BE2C (cell line): Measurements from ENCODE around the gene CD200R1.

Experiments
- DNase-seq: peaks from one replicate; pipeline ENCODE4 v3.0.0-alpha.2; 2020
- H3K27me3 ChIP-seq: fragments of 250-450 bp; sonication (Bioruptor Pico); 2 replicates; pipeline ENCODE4 v1.5.1; 2020; ENCODE audit warnings: mild to moderate bottlenecking
- H3K36me3 ChIP-seq: fragments of 250-450 bp; sonication (Bioruptor Pico); 2 replicates; pipeline ENCODE4 v1.5.1; 2020; ENCODE audit warnings: mild to moderate bottlenecking
- H3K4me1 ChIP-seq: fragments of 250-450 bp; sonication (Bioruptor Pico); 2 replicates; pipeline ENCODE4 v1.5.1; 2020
- H3K4me3 ChIP-seq: 2 replicates; pipeline ENCODE4 v1.5.1; 2011; ENCODE audit warnings: low read depth, low read length
- H3K9me3 ChIP-seq: fragments of 250-450 bp; sonication (Bioruptor Pico); 2 replicates; pipeline ENCODE4 v1.5.1; 2020
- TF ChIP-seq, protein P1 (sequence below): IDR thresholded peaks from 2 replicates; pipeline ENCODE4 v1.5.1; 2012; ENCODE audit warnings: mild to moderate bottlenecking, low read depth, low read length

Gene CD200R1

DNA sequence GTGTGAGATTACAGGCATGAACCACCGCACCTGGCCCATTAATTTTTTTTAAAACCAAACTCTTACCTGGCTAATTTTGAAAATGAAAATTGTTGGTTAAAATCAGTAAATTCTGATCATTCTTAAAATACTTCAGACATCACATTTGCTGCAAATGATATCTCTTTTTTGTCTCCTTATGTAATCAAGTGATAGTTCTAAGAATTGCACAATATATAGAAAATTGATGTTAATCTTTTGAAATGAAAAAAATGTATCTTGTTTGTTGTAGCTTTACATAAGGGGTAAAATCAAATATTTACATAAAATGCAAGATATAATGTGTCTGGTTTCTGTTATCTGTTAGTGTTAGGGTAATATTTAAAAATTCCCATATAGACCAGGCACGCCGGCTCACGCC is 20.9 kb upstream of the CD200R1 start:
- H3K27me3 ChIP-seq: no peaks in the 10 kb centered on the region
- peaks cover 25% of the 10 kb centered on the region for H3K36me3 ChIP-seq
- no peak for DNase-seq
- TF ChIP-seq, protein P1, sequence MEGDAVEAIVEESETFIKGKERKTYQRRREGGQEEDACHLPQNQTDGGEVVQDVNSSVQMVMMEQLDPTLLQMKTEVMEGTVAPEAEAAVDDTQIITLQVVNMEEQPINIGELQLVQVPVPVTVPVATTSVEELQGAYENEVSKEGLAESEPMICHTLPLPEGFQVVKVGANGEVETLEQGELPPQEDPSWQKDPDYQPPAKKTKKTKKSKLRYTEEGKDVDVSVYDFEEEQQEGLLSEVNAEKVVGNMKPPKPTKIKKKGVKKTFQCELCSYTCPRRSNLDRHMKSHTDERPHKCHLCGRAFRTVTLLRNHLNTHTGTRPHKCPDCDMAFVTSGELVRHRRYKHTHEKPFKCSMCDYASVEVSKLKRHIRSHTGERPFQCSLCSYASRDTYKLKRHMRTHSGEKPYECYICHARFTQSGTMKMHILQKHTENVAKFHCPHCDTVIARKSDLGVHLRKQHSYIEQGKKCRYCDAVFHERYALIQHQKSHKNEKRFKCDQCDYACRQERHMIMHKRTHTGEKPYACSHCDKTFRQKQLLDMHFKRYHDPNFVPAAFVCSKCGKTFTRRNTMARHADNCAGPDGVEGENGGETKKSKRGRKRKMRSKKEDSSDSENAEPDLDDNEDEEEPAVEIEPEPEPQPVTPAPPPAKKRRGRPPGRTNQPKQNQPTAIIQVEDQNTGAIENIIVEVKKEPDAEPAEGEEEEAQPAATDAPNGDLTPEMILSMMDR: no peak
- no peak overlapping the region for H3K4me3 ChIP-seq
- H3K4me1 ChIP-seq: no peaks in the 10 kb centered on the region
- no peaks in the 10 kb centered on the region for H3K9me3 ChIP-seq

DNA sequence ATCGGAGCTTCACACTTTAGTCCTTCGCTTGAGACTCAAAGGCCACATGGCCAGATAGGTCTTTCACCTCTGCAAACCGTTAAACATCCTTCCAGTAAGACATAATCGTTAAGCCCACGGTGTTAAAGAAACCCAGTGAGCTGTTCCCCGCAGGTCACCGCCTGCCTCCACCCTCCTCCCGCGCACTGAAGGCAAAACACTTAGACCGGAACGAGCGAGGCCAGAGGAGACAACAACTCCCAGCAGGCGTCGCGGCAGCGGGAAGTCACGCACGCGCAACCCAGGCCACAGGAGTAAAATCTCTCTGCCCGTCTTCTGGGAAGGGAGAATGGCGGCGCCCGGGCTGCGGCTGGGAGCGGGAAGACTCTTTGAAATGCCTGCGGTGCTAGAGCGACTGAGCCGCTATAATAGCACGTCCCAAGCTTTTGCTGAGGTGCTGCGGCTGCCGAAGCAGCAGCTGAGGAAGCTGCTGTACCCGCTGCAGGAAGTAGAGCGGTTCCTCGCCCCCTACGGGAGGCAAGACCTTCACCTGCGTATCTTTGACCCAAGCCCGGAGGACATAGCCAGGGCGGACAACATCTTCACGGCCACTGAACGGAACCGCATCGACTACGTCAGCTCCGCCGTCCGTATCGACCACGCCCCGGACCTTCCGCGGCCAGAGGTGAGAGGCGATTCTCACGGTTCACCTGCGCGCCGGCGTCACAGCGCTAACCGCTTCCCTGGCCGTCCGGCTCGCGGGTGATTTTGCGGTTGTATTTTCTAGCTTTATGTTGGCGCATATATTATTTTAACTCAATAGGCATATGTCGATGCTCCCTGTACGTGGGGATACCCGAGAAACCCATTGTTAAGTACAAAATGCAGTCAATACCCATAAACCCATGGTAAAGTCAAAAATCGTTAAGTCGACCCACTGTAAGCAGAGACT is 16.0 kb upstream of the CD200R1 start, which contains the start of gene GTPBP8:
GTPBP8 (plus strand) TSS at position 313 of the 931 bp plus-strand sequence; CDS start at position 329, 16 bp downstream.
- Histone ChIP-seq H3K27me3 (no peaks in the 10 kb centered on the region), H3K36me3 (no peaks in the 10 kb centered on the region), H3K4me3 (peak within 1 kb of the TSS; percentile 90), H3K9me3 (no peaks in the 10 kb centered on the region), H3K4me1 (peaks cover 4% of the 10 kb centered on the region; the same call in 1 of the 2 replicates)
- TF ChIP-seq, protein P1: peak; percentile 16; the same call in 1 of the 2 replicates
- peak; percentile 93 for DNase-seq

DNA sequence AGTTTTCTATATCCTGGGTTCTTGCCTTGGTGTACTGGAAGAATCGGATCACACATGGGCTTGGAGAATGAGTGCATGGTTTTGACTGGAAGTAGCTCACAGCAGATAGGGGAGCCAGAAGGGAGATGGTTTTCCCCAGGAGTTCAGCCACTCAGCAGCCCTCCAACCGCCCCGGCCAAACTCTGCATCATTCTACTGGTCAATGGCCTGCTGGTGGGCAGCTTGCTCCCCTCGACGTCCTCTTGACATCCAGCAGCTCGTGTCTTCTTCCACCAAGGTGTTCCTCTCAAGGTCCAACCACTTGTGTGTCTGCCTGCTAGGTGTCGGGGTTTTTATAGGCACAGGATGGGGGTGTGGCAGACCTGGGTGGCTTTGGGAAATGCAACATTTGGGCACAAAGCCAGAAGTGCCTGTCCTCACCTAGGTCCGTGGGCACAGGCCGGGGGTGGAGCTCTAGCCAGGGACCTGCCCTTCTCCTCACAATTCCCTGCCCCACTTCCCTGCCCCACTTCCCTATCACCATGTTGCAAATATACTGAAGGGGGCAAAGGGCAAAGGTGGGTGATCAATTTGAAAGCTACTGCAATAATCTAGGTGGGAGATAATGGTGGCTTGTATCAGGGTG is 12.9 kb upstream of the CD200R1 start:
- no peak overlapping the region for H3K4me3 ChIP-seq
- no peak for DNase-seq
- no peaks in the 10 kb centered on the region for H3K9me3 ChIP-seq
- TF ChIP-seq, protein P1: no peak
- no peaks in the 10 kb centered on the region for H3K27me3 ChIP-seq
- peaks cover 4% of the 10 kb centered on the region; the same call in 1 of the 2 replicates for H3K4me1 ChIP-seq
- no peaks in the 10 kb centered on the region for H3K36me3 ChIP-seq

DNA sequence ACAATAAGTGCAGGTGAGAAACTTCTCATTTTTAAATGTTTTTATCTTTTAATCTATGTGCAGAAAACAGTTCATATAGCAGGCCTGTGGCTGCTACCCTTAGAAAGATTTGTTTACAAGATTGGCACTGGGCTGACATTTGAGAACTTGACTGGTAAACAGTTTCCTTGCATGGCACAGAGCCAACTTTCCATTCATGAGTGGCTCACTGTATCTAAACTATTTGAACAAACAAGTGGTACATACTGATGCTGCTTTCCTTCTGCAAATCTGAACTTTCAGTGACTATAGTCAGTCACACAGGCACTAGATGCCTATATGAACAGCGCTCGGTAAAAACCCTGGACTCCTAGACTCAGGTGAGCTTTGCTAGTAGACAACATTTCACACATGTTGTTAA is 9.6 kb upstream of the CD200R1 start:
- H3K27me3 ChIP-seq: no peaks in the 10 kb centered on the region
- no peaks in the 10 kb centered on the region for H3K36me3 ChIP-seq
- H3K9me3 ChIP-seq: no peaks in the 10 kb centered on the region
- TF ChIP-seq, protein P1: no peak
- peak; percentile 15 for DNase-seq
- no peaks in the 10 kb centered on the region for H3K4me1 ChIP-seq
- H3K4me3 ChIP-seq: no peak overlapping the region

DNA sequence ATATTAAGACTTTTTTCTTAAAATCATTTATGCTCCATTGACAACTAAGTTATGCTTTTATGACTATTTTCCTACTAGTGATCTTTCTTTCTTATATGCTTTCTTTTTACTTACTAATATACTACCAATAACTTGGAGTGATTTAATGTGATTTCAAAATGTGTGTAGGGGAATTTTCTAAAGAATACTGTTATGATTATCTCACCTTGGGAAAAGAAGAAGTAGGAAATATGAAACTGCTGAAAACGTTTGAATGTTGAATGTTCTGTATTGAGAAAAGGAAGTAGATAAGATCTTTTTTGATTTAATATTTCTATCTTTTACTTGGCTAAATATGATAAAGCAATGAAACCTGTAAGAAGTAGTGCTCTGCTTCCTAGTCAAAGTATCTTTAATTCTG is 7.8 kb upstream of the CD200R1 start:
- H3K9me3 ChIP-seq: no peaks in the 10 kb centered on the region
- no peak for DNase-seq
- no peaks in the 10 kb centered on the region for H3K4me1 ChIP-seq
- TF ChIP-seq, protein P1: no peak
- no peaks in the 10 kb centered on the region for H3K36me3 ChIP-seq
- H3K27me3 ChIP-seq: no peaks in the 10 kb centered on the region
- no peak overlapping the region for H3K4me3 ChIP-seq
